ENCODE data around the gene UGT1A8. TPM values are rescaled to one million over a fixed set of nuclear protein-coding genes. Genes with fewer than 3 reads are reported as not detected.

The UGT1A8 gene
- total and polyA plus RNA-seq, 9 of the 15 experiments (the other 6 are each of a cell fraction or from before 2014, with no cell fraction given): 0.04 TPM; not detected in 8

DNA sequence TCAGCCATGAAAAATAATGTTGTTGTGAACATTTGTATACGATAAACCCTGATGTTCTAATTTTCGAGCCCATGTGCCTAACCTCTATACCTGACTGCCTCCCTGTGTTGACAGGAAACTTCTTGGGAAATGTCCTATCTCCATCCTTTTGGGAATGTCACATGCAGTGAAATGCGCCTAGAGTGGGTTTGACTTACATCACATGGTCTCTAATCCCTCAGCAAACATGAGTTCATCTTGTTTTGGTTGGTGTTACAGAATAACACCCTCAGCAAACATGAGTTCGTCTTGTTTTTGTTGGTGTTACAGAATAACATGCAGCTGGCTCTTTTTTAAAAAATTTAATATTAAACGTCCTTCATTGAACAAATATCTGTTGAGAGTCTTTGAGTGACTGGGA, 70.9 kb downstream of the UGT1A8 start:
- intact Hi-C loops (cut with micrococcal nuclease): no loop called here
- H3K36me3 ChIP-seq (ENCODE audit: control insufficient read depth, insufficient read depth, low read length): no peaks in the 10 kb centered on the region
- no peak overlapping the region for H3K4me2 ChIP-seq (ENCODE audit: insufficient read depth, low read length)
- CTCF ChIA-PET (ENCODE audit: low intra/inter-chr PET ratio): interaction anchor here (0.6 kb wide), 1 partner anchor 102 kb away, joined by 4 read pairs; no protein-coding TSS in a partner anchor
- no peaks in the 10 kb centered on the region for H3K4me1 ChIP-seq (replicated peaks in 1 of 2; ENCODE audit: control insufficient read depth in 2 of 2, insufficient read depth in 2 of 2, low read length in 2 of 2)
- POLR2A ChIA-PET: no interaction called here
- no peak overlapping the region for H3K4me3 ChIP-seq
- no peaks in the 10 kb centered on the region for H3K9me3 ChIP-seq (replicated peaks; ENCODE audit: control insufficient read depth, insufficient read depth, low read depth, low read length)
- DNase-seq (ENCODE audit: extremely low read depth in 1 of 4, low spot score in 3 of 4): no peak
- in situ Hi-C loops (cut with MboI): no loop called here
- no peak for TF ChIP-seq KHSRP (IDR thresholded peaks at IDR 0.05)
- TF ChIP-seq, protein P1, sequence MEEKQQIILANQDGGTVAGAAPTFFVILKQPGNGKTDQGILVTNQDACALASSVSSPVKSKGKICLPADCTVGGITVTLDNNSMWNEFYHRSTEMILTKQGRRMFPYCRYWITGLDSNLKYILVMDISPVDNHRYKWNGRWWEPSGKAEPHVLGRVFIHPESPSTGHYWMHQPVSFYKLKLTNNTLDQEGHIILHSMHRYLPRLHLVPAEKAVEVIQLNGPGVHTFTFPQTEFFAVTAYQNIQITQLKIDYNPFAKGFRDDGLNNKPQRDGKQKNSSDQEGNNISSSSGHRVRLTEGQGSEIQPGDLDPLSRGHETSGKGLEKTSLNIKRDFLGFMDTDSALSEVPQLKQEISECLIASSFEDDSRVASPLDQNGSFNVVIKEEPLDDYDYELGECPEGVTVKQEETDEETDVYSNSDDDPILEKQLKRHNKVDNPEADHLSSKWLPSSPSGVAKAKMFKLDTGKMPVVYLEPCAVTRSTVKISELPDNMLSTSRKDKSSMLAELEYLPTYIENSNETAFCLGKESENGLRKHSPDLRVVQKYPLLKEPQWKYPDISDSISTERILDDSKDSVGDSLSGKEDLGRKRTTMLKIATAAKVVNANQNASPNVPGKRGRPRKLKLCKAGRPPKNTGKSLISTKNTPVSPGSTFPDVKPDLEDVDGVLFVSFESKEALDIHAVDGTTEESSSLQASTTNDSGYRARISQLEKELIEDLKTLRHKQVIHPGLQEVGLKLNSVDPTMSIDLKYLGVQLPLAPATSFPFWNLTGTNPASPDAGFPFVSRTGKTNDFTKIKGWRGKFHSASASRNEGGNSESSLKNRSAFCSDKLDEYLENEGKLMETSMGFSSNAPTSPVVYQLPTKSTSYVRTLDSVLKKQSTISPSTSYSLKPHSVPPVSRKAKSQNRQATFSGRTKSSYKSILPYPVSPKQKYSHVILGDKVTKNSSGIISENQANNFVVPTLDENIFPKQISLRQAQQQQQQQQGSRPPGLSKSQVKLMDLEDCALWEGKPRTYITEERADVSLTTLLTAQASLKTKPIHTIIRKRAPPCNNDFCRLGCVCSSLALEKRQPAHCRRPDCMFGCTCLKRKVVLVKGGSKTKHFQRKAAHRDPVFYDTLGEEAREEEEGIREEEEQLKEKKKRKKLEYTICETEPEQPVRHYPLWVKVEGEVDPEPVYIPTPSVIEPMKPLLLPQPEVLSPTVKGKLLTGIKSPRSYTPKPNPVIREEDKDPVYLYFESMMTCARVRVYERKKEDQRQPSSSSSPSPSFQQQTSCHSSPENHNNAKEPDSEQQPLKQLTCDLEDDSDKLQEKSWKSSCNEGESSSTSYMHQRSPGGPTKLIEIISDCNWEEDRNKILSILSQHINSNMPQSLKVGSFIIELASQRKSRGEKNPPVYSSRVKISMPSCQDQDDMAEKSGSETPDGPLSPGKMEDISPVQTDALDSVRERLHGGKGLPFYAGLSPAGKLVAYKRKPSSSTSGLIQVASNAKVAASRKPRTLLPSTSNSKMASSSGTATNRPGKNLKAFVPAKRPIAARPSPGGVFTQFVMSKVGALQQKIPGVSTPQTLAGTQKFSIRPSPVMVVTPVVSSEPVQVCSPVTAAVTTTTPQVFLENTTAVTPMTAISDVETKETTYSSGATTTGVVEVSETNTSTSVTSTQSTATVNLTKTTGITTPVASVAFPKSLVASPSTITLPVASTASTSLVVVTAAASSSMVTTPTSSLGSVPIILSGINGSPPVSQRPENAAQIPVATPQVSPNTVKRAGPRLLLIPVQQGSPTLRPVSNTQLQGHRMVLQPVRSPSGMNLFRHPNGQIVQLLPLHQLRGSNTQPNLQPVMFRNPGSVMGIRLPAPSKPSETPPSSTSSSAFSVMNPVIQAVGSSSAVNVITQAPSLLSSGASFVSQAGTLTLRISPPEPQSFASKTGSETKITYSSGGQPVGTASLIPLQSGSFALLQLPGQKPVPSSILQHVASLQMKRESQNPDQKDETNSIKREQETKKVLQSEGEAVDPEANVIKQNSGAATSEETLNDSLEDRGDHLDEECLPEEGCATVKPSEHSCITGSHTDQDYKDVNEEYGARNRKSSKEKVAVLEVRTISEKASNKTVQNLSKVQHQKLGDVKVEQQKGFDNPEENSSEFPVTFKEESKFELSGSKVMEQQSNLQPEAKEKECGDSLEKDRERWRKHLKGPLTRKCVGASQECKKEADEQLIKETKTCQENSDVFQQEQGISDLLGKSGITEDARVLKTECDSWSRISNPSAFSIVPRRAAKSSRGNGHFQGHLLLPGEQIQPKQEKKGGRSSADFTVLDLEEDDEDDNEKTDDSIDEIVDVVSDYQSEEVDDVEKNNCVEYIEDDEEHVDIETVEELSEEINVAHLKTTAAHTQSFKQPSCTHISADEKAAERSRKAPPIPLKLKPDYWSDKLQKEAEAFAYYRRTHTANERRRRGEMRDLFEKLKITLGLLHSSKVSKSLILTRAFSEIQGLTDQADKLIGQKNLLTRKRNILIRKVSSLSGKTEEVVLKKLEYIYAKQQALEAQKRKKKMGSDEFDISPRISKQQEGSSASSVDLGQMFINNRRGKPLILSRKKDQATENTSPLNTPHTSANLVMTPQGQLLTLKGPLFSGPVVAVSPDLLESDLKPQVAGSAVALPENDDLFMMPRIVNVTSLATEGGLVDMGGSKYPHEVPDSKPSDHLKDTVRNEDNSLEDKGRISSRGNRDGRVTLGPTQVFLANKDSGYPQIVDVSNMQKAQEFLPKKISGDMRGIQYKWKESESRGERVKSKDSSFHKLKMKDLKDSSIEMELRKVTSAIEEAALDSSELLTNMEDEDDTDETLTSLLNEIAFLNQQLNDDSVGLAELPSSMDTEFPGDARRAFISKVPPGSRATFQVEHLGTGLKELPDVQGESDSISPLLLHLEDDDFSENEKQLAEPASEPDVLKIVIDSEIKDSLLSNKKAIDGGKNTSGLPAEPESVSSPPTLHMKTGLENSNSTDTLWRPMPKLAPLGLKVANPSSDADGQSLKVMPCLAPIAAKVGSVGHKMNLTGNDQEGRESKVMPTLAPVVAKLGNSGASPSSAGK (IDR thresholded peaks at IDR 0.05): no peak
- no peak for TF ChIP-seq CTBP1 (IDR thresholded peaks at IDR 0.05; ENCODE audit: borderline replicate concordance)
- no peak for TF ChIP-seq RB1 (IDR thresholded peaks at IDR 0.05; ENCODE audit: low read depth)
- ATAC-seq: no peak
- no peak overlapping the region for H3K27ac ChIP-seq (ENCODE audit: extremely low read depth, low read depth, low read length)
- 4% methylated on average over 5 of the region's 5 CpGs for WGBS (ENCODE audit: insufficient coverage, low coverage, missing lambda C conversion rate)
- H2AFZ ChIP-seq (ENCODE audit: low read depth, low read length): no peak overlapping the region
- no peak for FAIRE-seq
- no peaks in the 10 kb centered on the region for H3K79me2 ChIP-seq (ENCODE audit: control insufficient read depth, insufficient read depth, low read length)
- H4K20me1 ChIP-seq (replicated peaks; ENCODE audit: control insufficient read depth, insufficient read depth, low read length): no peaks in the 10 kb centered on the region; the same call in 1 of the 2 replicates
- H3K9me1 ChIP-seq (ENCODE audit: control insufficient read depth, insufficient read depth, low read length): no peaks in the 10 kb centered on the region
- no peak overlapping the region for H3K9ac ChIP-seq (ENCODE audit: insufficient read depth in 1 of 2, low read depth in 2 of 2, low read length in 2 of 2)
- H3K27me3 ChIP-seq (ENCODE audit: control insufficient read depth in 2 of 2, insufficient read depth in 2 of 2, low read length in 2 of 2): peaks cover 0 to 8% of the 10 kb centered on the region in 2 experiments; a peak in 3 of 5 replicates
- no TSS peak for BruUV-seq (replicated peaks)
